ENCODE measurements around the gene LMO1. TPM values are rescaled to one million over a fixed set of nuclear protein-coding genes. Genes with fewer than 3 reads are reported as not detected.

LMO1 gene
- total RNA-seq, 2 experiments from 2014 or later, result not detected

- intact Hi-C loops (cut with micrococcal nuclease), result no loop called here
- Mint-ChIP-seq H3K9me3 (no peaks in the 10 kb centered on the region), H3K27ac (no peak overlapping the region), H3K4me1 (ENCODE audit: low read depth) (no peaks in the 10 kb centered on the region), H3K27me3 (peaks cover 12% of the 10 kb centered on the region), H3K36me3 (no peaks in the 10 kb centered on the region), H3K4me3 (no peak overlapping the region)
- CTCF ChIA-PET, result no interaction called here
- DNase-seq, result no peak
- POLR2A ChIA-PET, result interaction anchor here (0.6 kb wide), 1 partner anchor 34 kb away, joined by 3 read pairs; no protein-coding TSS in a partner anchor
Measured at GRCh38 chr11:8296038-8296649, 32.5 kb upstream of the LMO1 start.

GRCh38 chr11:8294251-8294935 is 30.7 kb upstream of the LMO1 start:
- no peak overlapping the region for H3K4me3 Mint-ChIP-seq
- no peak overlapping the region for H3K27ac Mint-ChIP-seq
- DNase-seq, result no peak
- no peaks in the 10 kb centered on the region for H3K4me1 Mint-ChIP-seq (ENCODE audit: low read depth)
- ChIA-PET CTCF (interaction anchor here (1.2 kb wide), 1 partner anchor 31 kb away, joined by 3 read pairs; the partner anchor contains the start of gene LMO1), POLR2A (no interaction called here)
- H3K36me3 Mint-ChIP-seq, result no peaks in the 10 kb centered on the region
- intact Hi-C loops (cut with micrococcal nuclease), result no loop called here
- H3K9me3 Mint-ChIP-seq, result no peaks in the 10 kb centered on the region
- peaks cover 7% of the 10 kb centered on the region for H3K27me3 Mint-ChIP-seq

GRCh38 chr11:8293171-8293570 is 29.5 kb upstream of the LMO1 start:
- no peak overlapping the region for H3K4me3 Mint-ChIP-seq
- ChIA-PET CTCF (no interaction called here), POLR2A (no interaction called here)
- no peaks in the 10 kb centered on the region for H3K36me3 Mint-ChIP-seq
- H3K9me3 Mint-ChIP-seq, result no peaks in the 10 kb centered on the region
- intact Hi-C loops (cut with micrococcal nuclease), result no loop called here
- peaks cover 2% of the 10 kb centered on the region for H3K27me3 Mint-ChIP-seq
- no peak overlapping the region for H3K27ac Mint-ChIP-seq
- no peak for DNase-seq
- no peaks in the 10 kb centered on the region for H3K4me1 Mint-ChIP-seq (ENCODE audit: low read depth)

- H3K36me3 Mint-ChIP-seq, result no peaks in the 10 kb centered on the region
- H3K27me3 Mint-ChIP-seq, result peaks cover 2% of the 10 kb centered on the region
- H3K9me3 Mint-ChIP-seq, result no peaks in the 10 kb centered on the region
- no peaks in the 10 kb centered on the region for H3K4me1 Mint-ChIP-seq (ENCODE audit: low read depth)
- no peak for DNase-seq
- ChIA-PET CTCF (no interaction called here), POLR2A (no interaction called here)
- H3K27ac Mint-ChIP-seq, result no peak overlapping the region
- intact Hi-C loops (cut with micrococcal nuclease), result no loop called here
- no peak overlapping the region for H3K4me3 Mint-ChIP-seq
Measured at GRCh38 chr11:8292351-8292750, 28.7 kb upstream of the LMO1 start.

- POLR2A ChIA-PET, result no interaction called here
- no peaks in the 10 kb centered on the region for H3K36me3 Mint-ChIP-seq
- DNase-seq, result no peak
Measured at GRCh38 chr11:8291421-8292350, 28.0 kb upstream of the LMO1 start.

GRCh38 chr11:8290081-8290810 is 26.6 kb upstream of the LMO1 start:
- ChIA-PET POLR2A (no interaction called here), CTCF (no interaction called here)
- Mint-ChIP-seq H3K9me3 (no peaks in the 10 kb centered on the region), H3K4me3 (no peak overlapping the region), H3K27ac (no peak overlapping the region), H3K36me3 (no peaks in the 10 kb centered on the region), H3K27me3 (peaks cover 2% of the 10 kb centered on the region), H3K4me1 (ENCODE audit: low read depth) (no peaks in the 10 kb centered on the region)
- intact Hi-C loops (cut with micrococcal nuclease), result no loop called here
- DNase-seq, result no peak

More at GRCh38 chr11:8291421-8292350, 28.0 kb upstream of the LMO1 start:
- intact Hi-C loops (cut with micrococcal nuclease), result no loop called here
- Mint-ChIP-seq H3K27ac (no peak overlapping the region), H3K4me1 (ENCODE audit: low read depth) (no peaks in the 10 kb centered on the region), H3K9me3 (no peaks in the 10 kb centered on the region), H3K27me3 (no peaks in the 10 kb centered on the region), H3K4me3 (no peak overlapping the region)
- CTCF ChIA-PET, result no interaction called here

GRCh38 chr11:8289492-8289918 is 25.8 kb upstream of the LMO1 start:
- no peak overlapping the region for H3K4me3 Mint-ChIP-seq
- POLR2A ChIA-PET, result no interaction called here
- H3K9me3 Mint-ChIP-seq, result no peaks in the 10 kb centered on the region
- intact Hi-C loops (cut with micrococcal nuclease), result no loop called here
- H3K27me3 Mint-ChIP-seq, result peaks cover 6% of the 10 kb centered on the region
- no peaks in the 10 kb centered on the region for H3K4me1 Mint-ChIP-seq (ENCODE audit: low read depth)
- DNase-seq, result no peak
- CTCF ChIA-PET, result no interaction called here
- no peak overlapping the region for H3K27ac Mint-ChIP-seq
- no peaks in the 10 kb centered on the region for H3K36me3 Mint-ChIP-seq

GRCh38 chr11:8288824-8289491 is 25.3 kb upstream of the LMO1 start:
- H3K4me1 Mint-ChIP-seq (ENCODE audit: low read depth), result no peaks in the 10 kb centered on the region
- CTCF ChIA-PET, result interaction anchor here (1.4 kb wide), 1 partner anchor 25 kb away, joined by 7 read pairs; the partner anchor contains the start of gene LMO1
- H3K27ac Mint-ChIP-seq, result no peak overlapping the region
- no peaks in the 10 kb centered on the region for H3K9me3 Mint-ChIP-seq
- POLR2A ChIA-PET, result no interaction called here
- H3K4me3 Mint-ChIP-seq, result no peak overlapping the region
- H3K36me3 Mint-ChIP-seq, result no peaks in the 10 kb centered on the region
- peaks cover 6% of the 10 kb centered on the region for H3K27me3 Mint-ChIP-seq
- intact Hi-C loops (cut with micrococcal nuclease), result no loop called here
- DNase-seq, result no peak

GRCh38 chr11:8288166-8288772 is 24.6 kb upstream of the LMO1 start:
- no peaks in the 10 kb centered on the region for H3K9me3 Mint-ChIP-seq
- no peak for DNase-seq
- intact Hi-C loops (cut with micrococcal nuclease), result no loop called here
- H3K4me3 Mint-ChIP-seq, result no peak overlapping the region
- peaks cover 6% of the 10 kb centered on the region for H3K27me3 Mint-ChIP-seq
- ChIA-PET CTCF (interaction anchor here (1.4 kb wide), 1 partner anchor 24 kb away, joined by 7 read pairs; the partner anchor contains the start of gene LMO1), POLR2A (no interaction called here)
- no peak overlapping the region for H3K27ac Mint-ChIP-seq
- H3K36me3 Mint-ChIP-seq, result no peaks in the 10 kb centered on the region
- no peaks in the 10 kb centered on the region for H3K4me1 Mint-ChIP-seq (ENCODE audit: low read depth)

- Mint-ChIP-seq H3K27me3 (peaks cover 6% of the 10 kb centered on the region), H3K9me3 (no peaks in the 10 kb centered on the region), H3K36me3 (no peaks in the 10 kb centered on the region), H3K4me1 (ENCODE audit: low read depth) (no peaks in the 10 kb centered on the region), H3K4me3 (no peak overlapping the region), H3K27ac (no peak overlapping the region)
- CTCF ChIA-PET, result interaction anchor here (1.4 kb wide), 1 partner anchor 24 kb away, joined by 7 read pairs; the partner anchor contains the start of gene LMO1
- POLR2A ChIA-PET, result no interaction called here
- no peak for DNase-seq
- intact Hi-C loops (cut with micrococcal nuclease), result no loop called here
Measured at GRCh38 chr11:8287703-8288102, 24.0 kb upstream of the LMO1 start.

- Mint-ChIP-seq H3K27ac (no peak overlapping the region), H3K9me3 (no peaks in the 10 kb centered on the region), H3K36me3 (no peaks in the 10 kb centered on the region), H3K27me3 (peaks cover 6% of the 10 kb centered on the region), H3K4me1 (ENCODE audit: low read depth) (no peaks in the 10 kb centered on the region), H3K4me3 (no peak overlapping the region)
- intact Hi-C loops (cut with micrococcal nuclease), result no loop called here
- no peak for DNase-seq
- POLR2A ChIA-PET, result no interaction called here
- CTCF ChIA-PET, result interaction anchor here (1.4 kb wide), 1 partner anchor 23 kb away, joined by 7 read pairs; the partner anchor contains the start of gene LMO1
Measured at GRCh38 chr11:8287297-8287696, 23.6 kb upstream of the LMO1 start.
